ACHN (cell line): Measurements from ENCODE around the gene TTC27.
"Not testable (repeated sequence)": the region's sequence is repeated elsewhere in the genome, so short reads cannot be mapped to it uniquely, and the experiment has no call there.

Source experiments
- DNase-seq: peaks from one replicate; pipeline ENCODE4 v3.0.0-alpha.2; 2015
- in situ Hi-C: cut with HindIII; loops from 2 replicates; pipeline ENCODE4 v1.10.0; 2017; ENCODE audit warnings: low sequenced_read_pairs, low pct_ligation_motif_present, low pct_unique_long_range_greater_than_20kb

Gene TTC27

GRCh38 chr2:32862269-32863055 is 234.6 kb downstream of the TTC27 start:
- in situ Hi-C loops, result no loop called here
- DNase-seq, result no peak

DNA sequence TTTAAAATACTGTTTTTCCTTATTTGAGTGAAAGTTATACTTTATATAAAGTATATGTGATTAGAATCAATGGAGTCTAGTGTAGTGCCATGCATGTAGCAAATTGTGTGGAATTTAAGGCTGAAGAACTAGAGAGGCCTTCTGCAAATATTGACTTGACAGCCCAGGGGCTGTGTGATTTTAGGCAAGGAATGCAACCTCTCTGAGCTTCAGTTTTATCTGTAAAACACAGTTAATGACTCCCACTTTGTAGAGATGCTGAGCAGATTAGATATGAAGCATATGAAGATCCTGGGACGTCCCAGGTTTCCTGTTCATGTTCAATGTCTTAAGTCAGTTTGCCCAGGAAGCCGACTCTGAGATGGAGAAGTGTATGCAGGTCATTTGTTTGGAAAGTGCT is 235.5 kb downstream of the TTC27 start:
- in situ Hi-C loops, result no loop called here

DNA sequence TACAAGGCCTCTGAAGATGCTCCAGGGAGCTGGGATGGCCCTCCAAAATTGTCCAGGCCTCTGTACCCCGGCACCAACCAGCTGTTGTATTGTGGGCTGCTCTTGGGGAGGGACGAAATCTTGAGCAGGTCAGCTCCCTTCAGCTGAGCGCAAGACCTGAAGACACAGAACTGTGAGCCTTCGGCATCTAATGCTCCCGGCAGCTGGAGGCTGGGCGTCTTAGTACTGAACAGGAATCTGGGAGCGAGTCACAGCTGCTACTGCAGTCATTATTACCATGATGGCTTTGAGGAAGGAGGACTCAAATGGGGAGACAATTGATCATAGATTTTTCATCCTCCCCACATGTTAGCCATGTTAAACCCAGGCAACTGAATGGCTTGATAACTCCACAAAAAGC is 236.0 kb downstream of the TTC27 start:
- in situ Hi-C loops, result no loop called here
- DNase-seq, result no peak

More for the DNA sequence above, 235.5 kb downstream of the TTC27 start:
- no peak for DNase-seq

DNA sequence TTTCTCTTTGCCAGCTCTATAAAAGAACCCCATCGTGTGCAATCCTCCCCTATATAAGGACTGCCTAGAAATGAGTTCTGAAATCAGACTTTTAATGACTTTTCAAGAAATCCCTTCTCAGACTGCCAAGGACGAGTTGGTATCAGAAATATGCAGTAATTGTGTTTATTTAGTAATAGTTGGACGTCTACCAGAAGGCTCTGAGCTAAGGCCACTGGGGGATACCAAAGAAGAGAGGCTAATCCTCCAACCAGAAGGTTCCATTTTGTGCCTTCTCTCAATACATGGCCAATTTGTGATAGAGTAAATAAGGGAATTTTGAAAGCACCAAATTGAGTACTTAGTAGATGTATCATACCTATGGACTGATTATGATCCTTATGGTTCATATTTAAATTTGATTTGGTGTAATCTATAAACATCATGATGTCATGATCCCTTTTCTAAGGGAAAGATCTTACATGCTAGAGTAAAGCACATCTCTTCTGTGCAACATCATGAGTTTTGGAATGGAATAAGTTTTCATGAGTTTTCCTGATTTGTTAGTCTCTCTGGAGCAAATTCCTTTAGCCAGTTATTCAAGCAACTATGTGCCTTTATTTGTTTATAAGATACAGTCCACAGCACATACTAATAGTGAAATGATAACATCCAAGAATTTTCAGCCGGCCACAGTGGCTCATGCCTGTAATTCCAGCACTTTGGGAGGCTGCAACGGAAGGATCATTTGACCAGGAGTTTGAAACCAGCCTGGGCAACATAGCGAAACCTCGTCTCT is 236.7 kb downstream of the TTC27 start:
- in situ Hi-C loops, result no loop called here

DNA sequence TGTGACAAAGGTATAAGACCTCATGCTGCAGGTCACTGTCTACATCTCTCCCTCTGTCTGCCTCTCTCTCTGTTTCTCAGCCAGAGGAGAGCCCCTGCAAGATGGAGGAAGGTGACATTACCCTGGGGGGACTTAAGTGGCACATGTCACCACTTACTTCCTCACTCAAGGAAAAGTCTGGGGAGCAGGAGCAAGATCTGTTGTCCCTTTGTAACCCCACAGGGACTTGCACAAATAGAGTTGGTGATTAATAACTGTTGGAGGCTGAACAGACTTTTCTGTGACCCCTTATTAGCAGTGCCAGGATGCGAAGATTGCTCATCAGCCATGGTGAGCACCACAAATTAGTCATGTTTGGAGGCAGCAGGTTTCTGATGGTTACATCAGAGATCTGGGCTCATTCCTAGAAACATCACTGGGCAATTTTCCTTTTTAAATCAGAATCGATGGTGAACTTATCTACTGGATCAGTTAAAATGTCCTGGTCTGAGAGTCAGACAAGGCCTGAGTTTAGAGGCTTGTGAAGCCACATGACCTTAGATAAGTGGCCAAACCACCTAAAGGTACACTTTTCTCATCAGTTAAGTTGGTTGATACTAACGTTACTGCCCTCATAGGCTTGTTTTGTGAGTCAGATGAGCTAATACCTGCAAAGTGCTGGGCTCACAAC is 237.7 kb downstream of the TTC27 start:
- in situ Hi-C loops, result no loop called here
- DNase-seq, result peak; percentile 28

More for the DNA sequence above, 236.7 kb downstream of the TTC27 start:
- DNase-seq, result no peak

- DNase-seq, in situ Hi-C loops: not testable (repeated sequence)
These were observed 238.6 kb downstream of the TTC27 start for GRCh38 chr2:32866462-32866861.
